T-cell (primary cell): ENCODE data around the gene BMP7. TPM values are rescaled to one million over a fixed set of nuclear protein-coding genes. Genes with fewer than 3 reads are reported as not detected.
"Not testable (repeated sequence)": the region's sequence is repeated elsewhere in the genome, so short reads cannot be mapped to it uniquely, and the experiment has no call there.

Experiments
- ATAC-seq, 4 experiments: fragments of 200-7000 bp in 3 of 4; fragments of 150-1000 bp in 1 of 4; cut with Tn5 transposase; replicated peaks in 1 of 4; 1 replicate in 3 of 4; 2 replicates in 1 of 4; pipeline ENCODE4 v1.10.0; 2021; ENCODE audit warnings: moderate library complexity in 3 of 4, mild to moderate bottlenecking in 2 of 4, moderate number of reproducible peaks in 1 of 4
- CTCF ChIA-PET, 2 donors: fragments of 300-600 bp; sonication (Branson Sonifier 250); formaldehyde crosslinking; loops; one replicate each; lab custom pipeline; 2022; ENCODE audit warnings: antibody characterized with exemption in 2 of 2; lab: Charles Lee
- POLR2A ChIA-PET, 2 donors: fragments of 300-600 bp; sonication (Branson Sonifier 250); formaldehyde crosslinking; loops; one replicate each; lab custom pipeline; 2022; ENCODE audit warnings: antibody characterized with exemption in 2 of 2; lab: Charles Lee
- DNase-seq, 35 experiments: peaks; one replicate each; pipeline versions ENCODE4 v3.0.0 to v3.0.0-alpha.2; 2013 to 2023
- H3K27ac ChIP-seq: one replicate; pipeline ENCODE4 v1.5.1; 2013; ENCODE audit warnings: low read length
- H3K27me3 ChIP-seq, 2 experiments: replicated peaks in 1 of 2; 1 replicate in 1 of 2; 2 replicates in 1 of 2; pipeline versions ENCODE4 v1.6.1 to v1.7.0; 2013; ENCODE audit warnings: low read length in 1 of 2, mixed read lengths in 1 of 2; ENCODE audit not compliant: control insufficient read depth in 2 of 2, insufficient read depth in 2 of 2; ENCODE audit errors: extremely low read depth in 1 of 2
- H3K36me3 ChIP-seq, 2 donors: 1 replicate in 1 of 2; 2 replicates in 1 of 2; pipeline versions ENCODE4 v1.6.1 to v1.7.0; 2013; ENCODE audit warnings: low read length in 1 of 2; ENCODE audit not compliant: control insufficient read depth in 2 of 2, insufficient read depth in 1 of 2; ENCODE audit errors: extremely low read depth in 1 of 2
- H3K4me1 ChIP-seq, 2 experiments: 1 replicate in 1 of 2; 2 replicates in 1 of 2; pipeline versions ENCODE4 v1.6.1 to v1.7.0; 2013; ENCODE audit warnings: low read length in 2 of 2, mixed read lengths in 1 of 2; ENCODE audit not compliant: insufficient read depth in 2 of 2, control insufficient read depth in 1 of 2; ENCODE audit errors: extremely low read depth in 1 of 2
- H3K4me3 ChIP-seq, 2 donors: 1 replicate in 1 of 2; 2 replicates in 1 of 2; pipeline versions ENCODE4 v1.5.1 to v1.7.0; 2013; ENCODE audit warnings: mild to moderate bottlenecking in 2 of 2, low read length in 1 of 2, moderate library complexity in 1 of 2; ENCODE audit not compliant: control insufficient read depth in 1 of 2; ENCODE audit errors: extremely low read depth in 1 of 2
- H3K9me3 ChIP-seq: 2 replicates; pipeline ENCODE4 v1.7.0; 2013
- H3K27ac Mint-ChIP-seq, 2 donors: one replicate each; pipeline ENCODE4 v1.8.0; 2020 to 2021; ENCODE audit warnings: mild to moderate bottlenecking in 2 of 2, mixed read lengths in 2 of 2
- H3K27me3 Mint-ChIP-seq, 2 donors: one replicate each; pipeline ENCODE4 v1.8.0; 2021 to 2022; ENCODE audit warnings: mixed read lengths in 2 of 2
- H3K36me3 Mint-ChIP-seq: one replicate; pipeline ENCODE4 v1.8.0; 2021; ENCODE audit warnings: mixed read lengths
- H3K4me1 Mint-ChIP-seq, 3 donors: one replicate each; pipeline ENCODE4 v1.8.0; 2020 to 2022; ENCODE audit warnings: mixed read lengths in 3 of 3, mild to moderate bottlenecking in 1 of 3
- H3K4me3 Mint-ChIP-seq, 3 donors: one replicate each; pipeline ENCODE4 v1.8.0; 2020 to 2022; ENCODE audit warnings: mild to moderate bottlenecking in 3 of 3, mixed read lengths in 3 of 3, moderate library complexity in 3 of 3
- H3K9me3 Mint-ChIP-seq, 3 donors: one replicate each; pipeline ENCODE4 v1.8.0; 2020 to 2022; ENCODE audit warnings: mixed read lengths in 3 of 3
- WGBS: methylation state at CpG from one replicate; pipeline ENCODE4 v1.1.5; 2013; ENCODE audit warnings: missing lambda C conversion rate; ENCODE audit not compliant: insufficient coverage; 5-methylcytosine and 5-hydroxymethylcytosine counted together
- total RNA-seq, 35 experiments: library from RNA in 6 of 35; stranded (reverse) in 6 of 35; fragments of 120-200 nt in 1 of 35; gene quantifications; one replicate each; pipeline versions ENCODE4 v1.2.1 to v1.2.4 and lab custom pipeline; 2013 to 2026

Gene BMP7
- total RNA-seq, 5 donors from 2014 or later (not counting 1 experiment from before 2014, with no cell fraction given), result not detected

DNA sequence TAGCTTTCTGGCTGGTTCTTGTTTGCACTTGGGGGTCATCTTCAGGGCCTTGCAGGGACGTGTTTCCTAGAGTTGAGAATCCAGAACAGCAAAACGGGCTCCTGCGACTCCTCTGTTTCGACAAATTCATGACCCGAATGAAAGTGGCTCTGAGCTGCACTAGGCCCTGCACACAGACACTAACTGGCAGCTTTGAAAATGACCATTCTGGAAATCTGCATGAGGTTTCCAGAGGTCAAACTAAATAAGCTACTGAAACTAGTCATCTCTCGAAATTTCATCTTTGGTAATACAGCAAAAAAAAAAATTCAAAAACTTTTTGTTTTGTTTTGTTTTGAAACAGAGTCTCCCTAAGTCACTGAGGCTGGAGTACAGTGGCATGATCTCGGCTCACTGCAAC lies 15.5 kb upstream of the BMP7 start:
- ChIA-PET POLR2A (no interaction called here), CTCF (no interaction called here)
- no peaks in the 10 kb centered on the region for H3K4me1 Mint-ChIP-seq
- H3K27me3 Mint-ChIP-seq, result peaks cover 37 to 52% of the 10 kb centered on the region in 2 donors
- no peak for ATAC-seq
- H3K36me3 ChIP-seq, result no peaks in the 10 kb centered on the region
- H3K9me3 ChIP-seq, result no peaks in the 10 kb centered on the region
- no peaks in the 10 kb centered on the region for H3K9me3 Mint-ChIP-seq
- no peaks in the 10 kb centered on the region for H3K4me1 ChIP-seq
- peaks cover 4 to 34% of the 10 kb centered on the region in 2 experiments for H3K27me3 ChIP-seq
- H3K27ac Mint-ChIP-seq, result no peak overlapping the region
- no peak overlapping the region for H3K27ac ChIP-seq
- H3K36me3 Mint-ChIP-seq, result no peaks in the 10 kb centered on the region
- no peak overlapping the region for H3K4me3 Mint-ChIP-seq
- WGBS, result 75% methylated on average over 6 of the region's 7 CpGs
- DNase-seq, result no peak
- no peak overlapping the region for H3K4me3 ChIP-seq

DNA sequence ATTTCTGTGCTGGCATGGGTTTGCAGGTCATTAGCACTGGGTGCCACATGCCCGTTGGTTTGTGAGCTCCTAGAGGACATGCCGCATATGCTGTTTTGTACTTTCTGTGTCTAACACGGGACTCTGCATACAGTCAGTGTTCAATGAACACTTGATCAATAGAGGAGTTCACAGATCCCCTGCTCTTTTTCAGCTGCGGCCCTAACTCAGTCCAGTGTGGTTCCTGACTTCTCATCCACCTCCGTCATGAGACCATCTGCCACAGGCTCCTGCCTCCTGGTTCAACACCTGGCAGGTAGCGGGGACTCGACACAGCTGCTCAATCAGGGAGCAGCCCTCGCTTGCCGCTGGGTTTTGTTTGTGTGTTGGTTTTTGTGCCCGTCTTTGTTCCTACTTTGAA lies 13.8 kb upstream of the BMP7 start:
- no peaks in the 10 kb centered on the region for H3K4me1 ChIP-seq
- H3K27ac Mint-ChIP-seq, result no peak overlapping the region
- ChIA-PET POLR2A (no interaction called here), CTCF (no interaction called here)
- no peak for ATAC-seq
- no peaks in the 10 kb centered on the region for H3K9me3 ChIP-seq
- H3K4me3 ChIP-seq, result no peak overlapping the region
- DNase-seq, result no peak
- no peak overlapping the region for H3K4me3 Mint-ChIP-seq
- H3K27me3 Mint-ChIP-seq, result peaks cover 41 to 55% of the 10 kb centered on the region in 2 donors
- H3K27me3 ChIP-seq, result peaks cover 2 to 26% of the 10 kb centered on the region in 2 experiments
- 81% methylated on average over 4 of the region's 10 CpGs for WGBS
- no peak overlapping the region for H3K27ac ChIP-seq
- H3K36me3 Mint-ChIP-seq, result no peaks in the 10 kb centered on the region
- H3K9me3 Mint-ChIP-seq, result no peaks in the 10 kb centered on the region
- H3K36me3 ChIP-seq, result no peaks in the 10 kb centered on the region
- H3K4me1 Mint-ChIP-seq, result no peaks in the 10 kb centered on the region

DNA sequence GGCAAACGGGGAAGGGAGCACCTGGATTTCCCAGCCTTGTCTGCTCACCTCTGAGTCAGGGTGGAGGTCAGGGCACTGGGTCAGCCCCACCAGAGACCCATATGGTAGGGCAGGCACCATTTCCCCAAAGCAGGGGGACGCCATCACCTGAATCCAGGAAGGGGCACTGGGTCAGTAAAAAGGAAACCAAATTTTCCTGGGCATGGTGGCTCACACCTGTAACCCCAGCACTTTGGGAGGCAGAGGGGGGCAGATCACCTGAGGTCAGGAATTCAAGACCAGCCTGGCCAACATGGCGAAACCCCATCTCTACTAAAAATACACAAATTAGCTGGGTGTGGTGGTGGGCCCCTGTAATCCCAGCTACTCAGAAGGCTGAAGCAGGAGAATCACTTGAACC lies 13.1 kb upstream of the BMP7 start:
- CTCF ChIA-PET, H3K27ac ChIP-seq, H3K27ac Mint-ChIP-seq, H3K36me3 ChIP-seq, H3K4me3 ChIP-seq, H3K9me3 Mint-ChIP-seq, H3K4me1 ChIP-seq, H3K4me1 Mint-ChIP-seq, ATAC-seq, DNase-seq, H3K36me3 Mint-ChIP-seq, H3K4me3 Mint-ChIP-seq, H3K9me3 ChIP-seq: not testable (repeated sequence)
- peaks cover 2 to 23% of the 10 kb centered on the region in 2 experiments for H3K27me3 ChIP-seq
- POLR2A ChIA-PET, result interaction anchor here in 1 of 2 donors (0.7 kb wide), 1 partner anchor 28 kb away, joined by 3 read pairs; no protein-coding TSS in a partner anchor
- peaks cover 45 to 57% of the 10 kb centered on the region in 2 donors for H3K27me3 Mint-ChIP-seq
- WGBS, result 74% methylated on average over 2 of the region's 3 CpGs

DNA sequence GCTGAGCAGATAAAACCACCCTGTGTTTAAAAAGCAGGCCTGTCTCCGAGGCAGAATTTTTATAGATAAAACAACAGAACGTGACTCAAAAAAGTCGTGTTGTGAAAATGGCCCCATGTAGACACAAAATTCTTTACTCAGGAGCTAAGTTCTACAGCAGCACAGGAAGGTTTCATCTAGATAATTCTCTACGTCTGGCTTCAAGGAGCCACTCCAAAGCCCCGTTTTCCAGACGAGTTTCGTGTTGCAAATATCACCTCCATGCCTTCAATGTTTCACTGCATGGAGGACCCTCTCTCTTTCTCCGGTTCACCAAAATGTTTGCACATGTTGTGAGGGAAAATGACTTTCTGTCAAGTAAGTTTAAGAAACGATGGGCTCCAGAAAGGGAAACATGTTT lies 12.0 kb upstream of the BMP7 start:
- no peak for DNase-seq
- H3K27me3 Mint-ChIP-seq, result peaks cover 42 to 54% of the 10 kb centered on the region in 2 donors
- H3K27ac Mint-ChIP-seq, result no peak overlapping the region
- Histone ChIP-seq H3K4me3 (no peak overlapping the region), H3K36me3 (no peaks in the 10 kb centered on the region), H3K27me3 (peaks cover 2 to 25% of the 10 kb centered on the region in 2 experiments), H3K27ac (no peak overlapping the region), H3K9me3 (no peaks in the 10 kb centered on the region), H3K4me1 (no peaks in the 10 kb centered on the region)
- no peak for ATAC-seq
- no peaks in the 10 kb centered on the region for H3K4me1 Mint-ChIP-seq
- no peak overlapping the region for H3K4me3 Mint-ChIP-seq
- POLR2A ChIA-PET, result no interaction called here
- CTCF ChIA-PET, result no interaction called here
- 57% methylated on average over 3 of the region's 9 CpGs for WGBS
- H3K36me3 Mint-ChIP-seq, result no peaks in the 10 kb centered on the region
- H3K9me3 Mint-ChIP-seq, result no peaks in the 10 kb centered on the region

DNA sequence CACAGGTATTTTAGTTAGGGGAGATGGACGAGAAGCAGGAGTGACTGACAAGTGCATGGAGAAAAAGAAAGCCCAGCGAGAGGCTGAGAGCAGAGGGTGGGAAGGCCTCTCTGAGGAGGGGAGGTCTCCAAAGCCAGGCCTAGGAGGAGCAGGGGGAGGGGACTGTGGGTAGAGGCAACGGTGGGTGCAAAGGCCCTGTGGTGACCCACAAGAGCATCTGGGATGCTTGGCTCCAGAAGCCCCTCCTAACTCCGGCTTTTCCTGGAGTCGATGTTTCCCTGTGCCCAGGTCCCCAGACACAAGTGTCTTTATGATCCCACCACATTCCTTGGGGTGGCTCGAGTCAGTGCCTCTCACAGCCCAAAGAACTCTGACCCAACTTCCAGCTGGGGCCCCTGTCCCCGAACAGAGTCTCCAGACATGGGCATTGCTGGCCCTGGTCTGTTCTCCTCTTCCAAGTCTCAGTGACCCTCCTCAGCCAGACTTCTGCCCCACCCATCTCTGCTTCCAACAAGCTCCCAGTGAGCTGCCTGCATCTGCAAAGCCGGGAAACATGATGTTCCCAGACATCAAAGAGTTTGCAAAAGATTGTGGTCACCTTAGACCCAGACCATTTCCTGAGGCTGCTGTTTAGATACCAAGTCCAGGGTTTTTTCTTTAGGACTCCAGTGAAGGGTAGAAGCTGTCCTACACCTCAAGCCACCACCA lies 11.1 kb upstream of the BMP7 start:
- no peaks in the 10 kb centered on the region for H3K9me3 Mint-ChIP-seq

DNA sequence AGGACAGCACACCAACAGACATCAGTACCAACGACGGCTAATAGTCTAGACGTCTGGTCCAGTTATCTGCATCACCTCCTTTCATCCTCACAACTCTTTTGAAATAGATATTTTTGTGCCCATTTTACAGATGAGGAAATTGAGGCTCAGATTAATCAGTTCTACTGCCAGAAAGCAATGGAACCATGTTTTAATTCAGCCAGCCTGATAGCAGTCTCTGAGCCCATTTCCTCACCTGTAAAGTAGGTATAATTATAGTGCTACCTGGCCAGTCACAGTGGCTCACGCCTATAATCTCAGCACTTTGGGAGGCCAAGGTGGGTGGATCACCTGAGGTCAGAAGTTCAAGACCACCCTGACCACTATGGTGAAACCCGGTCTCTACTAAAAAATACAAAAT lies 9.8 kb upstream of the BMP7 start:
- ChIA-PET POLR2A (no interaction called here), CTCF (no interaction called here)
- no peak for DNase-seq
- ATAC-seq, result no peak
- Mint-ChIP-seq H3K4me1 (no peaks in the 10 kb centered on the region), H3K27me3 (peaks cover 35 to 52% of the 10 kb centered on the region in 2 donors), H3K4me3 (no peak overlapping the region), H3K36me3 (no peaks in the 10 kb centered on the region), H3K27ac (no peak overlapping the region), H3K9me3 (no peaks in the 10 kb centered on the region)
- WGBS, result no CpG with 5 or more reads among the region's 5 CpGs
- Histone ChIP-seq H3K27me3 (peaks cover 0 to 29% of the 10 kb centered on the region in 2 experiments), H3K36me3 (no peaks in the 10 kb centered on the region), H3K27ac (no peak overlapping the region), H3K4me1 (no peaks in the 10 kb centered on the region), H3K9me3 (no peaks in the 10 kb centered on the region), H3K4me3 (no peak overlapping the region)

More for the DNA sequence above, 11.1 kb upstream of the BMP7 start:
- H3K27ac Mint-ChIP-seq, result no peak overlapping the region
- POLR2A ChIA-PET, result no interaction called here
- H3K27me3 Mint-ChIP-seq, result peaks cover 36 to 51% of the 10 kb centered on the region in 2 donors
- no peaks in the 10 kb centered on the region for H3K36me3 Mint-ChIP-seq
- no peak for DNase-seq
- CTCF ChIA-PET, result no interaction called here
- H3K4me1 Mint-ChIP-seq, result no peaks in the 10 kb centered on the region
- peaks cover 2 to 24% of the 10 kb centered on the region in 2 experiments for H3K27me3 ChIP-seq
- H3K4me3 ChIP-seq, result no peak overlapping the region
- ATAC-seq, result no peak
- no peaks in the 10 kb centered on the region for H3K36me3 ChIP-seq
- no peak overlapping the region for H3K4me3 Mint-ChIP-seq
- H3K27ac ChIP-seq, result no peak overlapping the region
- H3K4me1 ChIP-seq, result no peaks in the 10 kb centered on the region
- 77% methylated on average over 8 of the region's 8 CpGs for WGBS
- H3K9me3 ChIP-seq, result no peaks in the 10 kb centered on the region
